ENCODE results near the gene IL34.
"Not testable (repeated sequence)": the region's sequence is repeated elsewhere in the genome, so short reads cannot be mapped to it uniquely, and the experiment has no call there.

Gene IL34

DNA sequence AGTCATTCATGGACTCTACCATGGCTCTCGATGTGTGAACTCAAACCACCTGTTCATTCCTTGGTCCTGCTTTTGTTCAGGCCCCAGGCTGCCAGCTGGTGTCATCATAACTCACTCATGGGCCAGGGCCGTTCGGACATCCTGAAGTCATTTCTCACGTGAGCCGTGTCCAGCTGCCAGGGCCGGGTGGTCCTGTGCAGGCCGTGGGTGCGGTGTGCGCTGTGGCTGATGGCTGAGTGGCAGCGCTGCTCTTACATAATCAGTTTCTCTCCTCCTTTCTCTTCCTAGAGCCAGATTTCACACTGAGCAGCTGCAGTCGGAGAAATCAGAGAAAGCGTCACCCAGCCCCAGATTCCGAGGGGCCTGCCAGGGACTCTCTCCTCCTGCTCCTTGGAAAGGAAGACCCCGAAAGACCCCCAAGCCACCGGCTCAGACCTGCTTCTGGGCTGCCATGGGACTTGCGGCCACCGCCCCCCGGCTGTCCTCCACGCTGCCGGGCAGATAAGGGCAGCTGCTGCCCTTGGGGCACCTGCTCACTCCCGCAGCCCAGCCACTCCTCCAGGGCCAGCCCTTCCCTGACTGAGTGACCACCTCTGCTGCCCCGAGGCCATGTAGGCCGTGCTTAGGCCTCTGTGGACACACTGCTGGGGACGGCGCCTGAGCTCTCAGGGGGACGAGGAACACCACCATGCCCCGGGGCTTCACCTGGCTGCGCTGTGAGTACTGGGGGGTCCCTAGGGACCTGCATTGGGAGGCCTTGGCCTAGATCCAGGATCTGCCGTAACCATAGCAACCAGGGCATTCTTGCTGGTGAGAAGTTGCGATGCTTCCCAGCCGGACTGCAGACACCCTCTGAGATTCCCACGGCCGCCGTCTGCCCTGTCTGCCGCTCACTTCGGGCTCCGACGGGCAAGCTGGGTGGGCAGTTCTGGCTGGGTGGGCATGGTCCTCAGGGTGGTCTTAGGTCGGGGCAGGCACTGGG is at the start of gene IL34:
Gene IL34 (plus strand): TSS at position 300 of the 982 bp plus-strand sequence. CDS start 389 bp downstream, at position 689.
- DNase-seq (ENCODE audit: low spot score): no peak

- no peak for DNase-seq (ENCODE audit: low spot score)
These were observed 49.1 kb upstream of the IL34 start for GRCh38 chr16:70597135-70597835.

DNA sequence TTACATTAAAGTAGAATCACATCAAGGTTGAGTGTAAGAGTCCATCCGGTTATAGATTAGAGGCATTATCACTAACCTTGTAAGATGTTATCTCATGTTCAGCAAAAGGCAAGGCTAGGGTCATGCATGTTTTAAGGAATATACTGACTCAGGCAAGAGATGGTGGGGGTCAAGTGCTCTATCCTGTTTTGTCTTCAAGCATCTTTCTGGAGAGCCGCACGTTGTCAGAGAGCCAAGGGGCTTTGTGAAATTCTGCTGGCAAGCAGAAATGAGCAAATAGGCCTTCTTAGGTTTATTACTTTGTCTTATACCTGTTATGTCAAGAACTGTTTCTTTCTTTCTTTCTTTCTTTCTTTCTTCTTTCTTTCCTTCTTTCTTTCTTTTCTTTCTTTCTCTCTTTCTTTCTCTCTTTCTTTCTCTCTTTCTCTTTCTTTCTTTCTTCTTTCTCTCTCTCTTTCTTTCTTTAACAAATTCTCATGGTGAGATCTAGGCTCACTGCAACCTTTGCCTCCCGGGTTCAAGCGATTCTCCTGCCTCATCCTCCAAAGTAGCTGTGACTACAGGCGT is 47.3 kb upstream of the IL34 start:
- DNase-seq (ENCODE audit: low spot score): no peak

DNA sequence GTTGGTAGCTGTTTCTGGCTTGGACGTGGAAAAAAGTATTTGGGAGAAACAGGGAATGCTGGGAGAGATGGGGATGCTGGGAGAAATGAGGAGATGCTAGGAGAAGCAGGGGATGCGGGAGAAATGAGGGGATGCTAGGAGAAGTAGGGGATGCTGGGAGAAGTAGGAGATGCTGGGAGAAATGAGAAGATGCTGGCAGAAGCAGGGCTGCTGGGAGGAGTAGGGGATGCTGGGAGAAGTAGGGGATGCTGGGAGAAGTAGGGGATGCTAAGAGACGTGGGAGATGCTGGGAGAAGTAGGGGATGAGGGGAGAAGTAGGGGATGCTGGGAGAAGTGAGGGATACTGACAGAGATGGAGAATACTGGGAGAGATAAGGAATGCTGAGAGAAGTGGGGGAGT is 45.6 kb upstream of the IL34 start:
- no peak for DNase-seq (ENCODE audit: low spot score)

DNA sequence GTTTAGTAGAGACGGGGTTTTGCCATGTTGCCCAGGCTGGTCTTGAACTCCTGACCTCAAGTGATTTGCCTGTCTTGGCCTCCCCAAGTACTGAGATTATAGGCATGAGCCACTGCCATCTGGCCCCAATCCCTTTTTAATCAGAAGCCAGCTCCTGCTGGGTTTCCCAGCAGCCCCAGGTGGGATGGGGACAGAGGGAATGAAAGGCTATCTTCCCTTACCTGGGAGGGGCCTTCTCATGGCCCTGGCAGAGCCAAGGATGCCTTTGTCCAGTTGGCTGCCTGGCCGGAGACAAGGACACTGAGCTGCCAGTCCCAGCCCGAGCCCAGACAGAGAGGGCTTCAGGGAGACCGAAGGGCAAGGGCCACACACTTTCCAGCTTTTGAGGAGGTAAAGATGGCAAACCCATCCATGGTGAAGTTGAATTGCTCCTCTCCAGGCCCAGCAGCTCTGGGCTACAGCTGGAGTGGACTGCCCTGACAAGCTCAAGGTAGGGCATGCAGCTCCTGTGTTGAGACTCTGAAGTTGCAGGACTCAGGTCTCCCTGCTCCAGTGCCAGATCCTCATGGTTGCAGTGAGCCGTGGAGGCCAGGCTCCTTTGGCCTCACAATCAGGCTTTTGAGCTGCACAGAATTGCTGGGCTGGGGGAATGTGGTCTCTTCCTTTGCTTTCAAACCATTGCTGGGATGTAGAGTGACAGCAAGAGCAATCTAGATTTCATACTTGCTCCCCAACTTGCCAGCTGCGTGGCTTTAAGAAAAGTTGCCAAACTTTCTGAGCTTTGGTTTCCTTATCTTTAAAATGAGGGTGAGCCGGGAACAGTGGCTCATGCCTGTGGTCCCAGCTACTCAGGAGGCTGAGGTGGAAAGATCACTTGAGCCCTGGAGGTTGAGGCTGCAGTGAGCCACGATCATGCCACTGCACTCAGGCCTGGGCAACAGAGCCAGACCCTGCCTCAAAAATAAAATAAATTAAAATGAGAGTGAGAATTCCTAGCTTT is 44.5 kb upstream of the IL34 start:
- no peak for DNase-seq (ENCODE audit: low spot score)

- no peak for DNase-seq (ENCODE audit: low spot score)
These were observed 43.5 kb upstream of the IL34 start for GRCh38 chr16:70602831-70603230.

- no peak for DNase-seq (ENCODE audit: low spot score)
These were observed 41.7 kb upstream of the IL34 start for GRCh38 chr16:70604407-70605282.

DNA sequence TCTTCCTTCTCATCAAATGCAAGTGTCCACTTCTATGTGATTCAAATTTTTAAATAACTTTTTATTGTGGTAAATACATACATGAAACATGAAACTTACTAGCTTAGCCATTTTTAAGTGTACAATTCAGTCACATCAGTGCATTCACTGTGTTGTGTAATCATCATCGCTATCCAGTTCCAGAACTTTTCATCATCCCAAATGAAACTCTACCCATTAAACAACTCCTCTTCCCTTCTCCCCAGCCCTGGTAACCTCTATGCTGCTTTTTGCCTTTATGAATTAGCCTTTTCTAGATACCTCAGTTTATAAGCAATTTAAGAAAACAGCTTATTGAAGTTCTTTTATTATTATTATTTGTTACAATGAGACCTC is 41.1 kb upstream of the IL34 start:
- DNase-seq (ENCODE audit: low spot score): no peak

DNA sequence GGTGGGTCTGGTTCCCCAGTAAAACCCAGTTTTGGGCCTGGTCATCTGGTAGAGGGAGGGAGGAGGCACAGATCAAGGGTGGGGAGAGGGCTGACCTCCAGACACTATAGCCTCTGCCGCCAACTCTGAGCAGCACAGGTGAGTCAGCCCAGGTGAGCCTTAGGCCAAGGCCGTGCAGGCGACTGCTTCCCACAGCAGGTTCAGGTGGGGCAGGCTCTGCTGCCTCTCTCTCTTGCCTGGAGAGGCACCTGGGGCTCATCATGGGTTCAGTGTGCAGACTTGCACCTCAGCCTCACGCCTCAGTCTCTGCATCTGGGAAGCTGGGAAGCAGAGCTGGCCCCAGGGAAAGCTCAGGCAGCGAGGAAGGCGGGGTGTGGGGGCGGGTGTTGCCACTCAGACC is 37.8 kb upstream of the IL34 start:
- DNase-seq (ENCODE audit: low spot score): no peak

GRCh38 chr16:70610273-70611223 is 35.8 kb upstream of the IL34 start:
- peak; percentile 36 for DNase-seq (ENCODE audit: low spot score)

DNA sequence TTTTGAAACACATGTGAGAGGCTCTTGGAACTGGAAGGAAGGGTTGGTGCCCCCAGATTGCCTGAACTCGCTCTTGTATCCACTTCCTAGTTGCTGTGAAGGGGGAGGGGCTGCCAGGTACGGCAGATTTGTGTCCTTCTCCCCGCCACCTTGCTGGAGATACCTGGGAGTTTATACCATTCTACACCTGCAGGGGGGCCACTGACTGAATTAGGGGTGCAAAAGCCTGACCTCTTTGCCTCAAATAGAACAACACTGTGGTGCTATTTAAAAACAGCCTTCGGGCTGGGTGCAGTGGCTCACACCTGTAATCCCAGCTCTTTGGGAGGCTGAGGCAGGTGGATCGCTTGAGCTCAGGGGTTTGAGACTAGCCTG is 35.1 kb upstream of the IL34 start:
- DNase-seq (ENCODE audit: low spot score): no peak

DNA sequence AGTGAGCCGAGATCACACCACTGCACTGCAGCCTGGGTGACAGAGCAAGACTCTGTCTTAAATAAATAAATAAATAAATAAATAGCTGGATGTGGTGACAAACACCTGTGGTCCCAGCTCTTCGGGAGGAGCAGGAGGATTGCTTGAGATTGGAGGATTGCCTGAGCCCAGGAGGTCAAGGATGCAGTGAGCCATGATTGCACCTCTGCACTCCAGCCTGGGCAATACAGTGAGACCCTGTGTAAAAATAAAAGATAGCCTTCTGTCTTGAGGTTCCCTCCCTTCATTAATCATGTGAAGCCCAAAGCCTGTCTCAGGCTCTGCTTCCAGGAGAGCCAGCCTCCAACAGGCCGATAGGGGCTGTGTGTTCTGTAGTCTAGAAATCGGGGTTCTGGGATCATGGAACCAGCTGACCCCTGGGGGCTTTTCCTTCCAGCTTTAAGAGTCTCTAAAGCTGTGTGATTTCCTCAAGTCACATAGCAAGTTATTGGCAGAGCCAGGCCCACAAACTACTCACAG is 34.5 kb upstream of the IL34 start:
- DNase-seq (ENCODE audit: low spot score): no peak

DNA sequence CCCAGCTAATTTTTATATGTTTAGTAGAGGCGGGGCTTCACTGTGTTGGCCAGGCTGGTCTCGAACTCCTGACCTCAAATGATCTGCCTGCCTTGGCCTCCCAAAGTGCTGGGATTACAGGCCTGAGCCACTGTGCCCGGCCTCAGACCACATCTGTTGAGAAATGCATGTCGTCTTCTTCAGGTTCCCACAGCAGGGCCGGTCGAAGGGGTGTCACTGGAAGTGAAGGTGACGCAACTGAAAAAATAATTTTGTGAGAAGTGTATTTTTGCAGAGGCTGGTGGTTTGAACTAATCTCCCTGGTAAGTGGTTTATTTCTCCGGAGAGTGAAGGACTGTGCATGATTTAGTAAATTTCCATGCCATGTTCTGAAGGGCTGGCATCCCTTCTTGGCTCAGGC is 33.4 kb upstream of the IL34 start:
- DNase-seq (ENCODE audit: low spot score): no peak

DNA sequence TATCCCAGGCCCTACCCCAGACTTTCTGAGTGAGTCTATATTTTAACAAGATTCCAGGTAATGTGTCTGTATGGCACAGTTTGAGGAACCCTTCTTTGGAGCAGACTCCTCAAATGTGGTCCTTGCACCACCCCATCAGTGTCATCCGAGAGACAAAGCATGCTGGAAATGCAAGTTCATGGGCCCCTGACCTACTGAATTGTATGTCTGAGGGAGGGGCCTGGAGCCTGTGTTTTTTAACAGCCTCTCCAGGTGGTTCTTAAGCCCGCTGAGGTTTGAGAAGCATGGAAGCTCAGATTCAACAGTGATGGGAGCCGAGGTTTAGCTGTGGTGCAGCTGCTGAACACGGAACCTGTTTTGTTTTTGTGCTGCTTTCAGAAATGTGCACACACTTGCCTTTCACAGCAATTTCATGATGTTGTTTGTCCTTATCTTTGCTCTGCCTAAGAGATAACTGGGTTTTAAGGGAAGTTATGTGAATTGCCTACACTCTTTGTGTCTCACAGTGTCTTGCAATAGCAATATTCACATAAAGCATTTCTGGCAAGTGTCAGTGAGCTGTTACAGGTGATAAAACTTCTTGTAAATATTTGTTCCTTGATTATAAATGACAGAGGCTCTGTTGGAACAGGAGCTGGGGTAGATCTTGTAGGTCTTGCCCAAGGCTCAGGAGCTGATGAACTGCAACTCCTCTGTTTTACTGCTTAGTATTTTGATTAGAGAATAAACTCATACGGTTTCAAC is 32.0 kb upstream of the IL34 start:
- no peak for DNase-seq (ENCODE audit: low spot score)

- DNase-seq (ENCODE audit: low spot score): no peak
These were observed 30.4 kb upstream of the IL34 start for GRCh38 chr16:70615945-70616344.

DNA sequence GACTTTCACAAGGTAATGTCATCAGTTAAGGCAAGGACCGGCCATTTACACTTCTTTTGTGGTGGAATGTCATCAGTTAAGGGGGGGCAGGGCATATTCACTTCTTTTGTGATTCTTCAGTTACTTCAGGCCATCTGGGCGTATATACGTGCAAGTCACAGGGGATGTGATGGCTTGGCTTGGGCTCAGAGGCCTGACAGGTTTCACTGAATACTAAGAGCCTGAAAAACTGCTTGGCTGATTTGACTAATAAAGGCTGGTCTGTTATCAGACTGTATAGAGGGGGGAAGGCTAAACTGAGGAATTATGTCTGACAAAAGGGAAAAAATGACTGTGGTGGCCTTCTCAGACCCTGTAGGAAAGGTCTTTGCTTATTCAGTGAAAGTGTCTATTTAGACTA is 24.5 kb upstream of the IL34 start:
- DNase-seq (ENCODE audit: low spot score): not testable (repeated sequence)

GRCh38 chr16:70627696-70628095 is 18.7 kb upstream of the IL34 start:
- DNase-seq (ENCODE audit: low spot score): no peak

GRCh38 chr16:70630960-70631745 is 15.2 kb upstream of the IL34 start:
- DNase-seq (ENCODE audit: low spot score): no peak

Data from hepatic stellate cell (primary cell).